ENCODE results near the gene TENM4.

The TENM4 gene

DNA sequence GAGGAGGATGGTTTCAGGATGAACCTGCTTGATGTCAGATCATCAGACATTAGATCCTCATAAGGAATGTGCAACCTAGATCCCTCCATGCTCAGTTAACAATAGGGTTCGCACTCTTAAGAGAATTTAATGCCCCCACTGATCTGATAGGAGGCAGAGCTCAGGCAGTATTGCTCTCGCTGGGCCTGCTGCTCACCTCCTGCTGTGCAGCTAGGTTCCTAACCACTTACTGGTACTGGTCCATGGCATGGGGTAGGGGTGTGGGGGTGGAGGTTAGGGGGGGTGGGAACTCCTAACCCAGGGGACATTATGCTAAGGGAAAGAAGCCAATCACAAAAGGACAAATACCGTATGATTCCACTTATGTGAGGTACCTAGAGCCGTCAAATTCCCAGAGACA lies 256.5 kb downstream of the TENM4 start:
- no peak for DNase-seq (ENCODE audit: low spot score)
- no peak for TF ChIP-seq CTCF (IDR thresholded peaks at IDR 0.05; ENCODE audit: extremely low read depth, missing control alignments)

DNA sequence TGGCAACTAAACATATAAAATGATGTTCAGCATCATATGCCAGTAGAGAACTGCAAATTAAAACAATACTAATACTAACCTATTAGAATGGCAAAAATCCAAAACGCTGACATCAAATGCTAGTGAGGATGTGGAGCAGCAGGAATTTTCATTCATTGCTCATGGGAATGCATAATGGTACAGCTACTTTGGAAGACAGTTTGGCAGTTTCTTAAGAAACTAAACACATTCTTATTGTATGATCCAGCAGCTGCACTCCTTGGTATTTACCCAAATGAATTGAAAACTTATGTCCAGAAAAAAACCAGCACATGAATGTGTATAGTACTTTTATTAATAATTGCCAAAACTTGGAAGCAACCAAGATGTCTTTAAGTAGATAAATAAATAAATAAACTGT lies 258.0 kb downstream of the TENM4 start:
- no peak for DNase-seq (ENCODE audit: low spot score)
- no peak for TF ChIP-seq CTCF (IDR thresholded peaks at IDR 0.05; ENCODE audit: extremely low read depth, missing control alignments)

GRCh38 chr11:79179087-79179486 lies 261.7 kb downstream of the TENM4 start:
- no peak for DNase-seq (ENCODE audit: low spot score)
- TF ChIP-seq CTCF (IDR thresholded peaks at IDR 0.05; ENCODE audit: extremely low read depth, missing control alignments) = no peak

DNA sequence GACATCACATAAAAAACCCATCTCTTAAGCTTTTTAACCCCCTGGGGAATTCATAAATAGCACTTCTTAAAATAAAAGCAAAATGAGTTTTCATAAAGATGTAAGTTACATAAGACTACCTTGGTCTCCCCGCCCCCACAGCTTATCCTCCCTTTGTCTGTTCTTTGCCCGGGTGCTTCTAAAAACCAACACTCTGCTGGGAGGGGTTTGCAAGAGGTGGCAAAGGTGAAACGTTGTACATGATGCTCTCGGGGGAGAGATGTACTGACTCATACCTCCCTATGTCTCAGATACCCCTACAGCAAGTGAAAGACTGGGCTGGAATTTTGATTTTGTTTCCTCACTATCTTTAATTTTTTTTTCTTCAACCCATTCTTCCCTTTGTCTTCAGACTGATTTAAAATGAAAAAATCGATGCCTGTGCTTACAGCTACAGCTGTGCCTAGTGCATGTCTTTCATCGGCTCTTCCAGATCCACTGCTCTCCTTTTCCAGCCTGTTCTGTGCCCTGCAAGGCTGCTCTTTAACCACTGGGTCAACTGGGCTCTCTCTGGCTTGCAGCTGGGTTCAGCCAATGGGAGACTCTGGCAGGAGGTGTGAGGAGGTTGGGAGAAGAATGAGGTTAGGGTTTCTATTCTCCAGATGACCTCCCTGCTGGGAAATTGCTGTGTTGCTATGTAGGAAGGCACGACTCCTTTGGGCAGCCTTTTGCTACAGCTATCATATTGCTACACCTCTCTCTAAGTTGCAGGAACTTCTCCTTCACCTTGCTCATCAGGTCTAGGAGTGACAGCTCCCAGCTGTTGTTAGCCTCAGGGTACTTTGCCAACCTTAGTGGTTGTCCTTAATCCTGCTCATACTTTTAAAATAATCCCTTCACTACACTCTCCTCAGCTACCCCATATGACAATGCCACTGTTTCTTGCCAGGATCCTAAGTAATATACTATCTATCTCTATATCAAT lies 266.5 kb downstream of the TENM4 start:
- no peak for TF ChIP-seq CTCF (IDR thresholded peaks at IDR 0.05; ENCODE audit: extremely low read depth, missing control alignments)
- DNase-seq (ENCODE audit: low spot score) = no peak

GRCh38 chr11:79173615-79174014 lies 267.2 kb downstream of the TENM4 start:
- no peak for TF ChIP-seq CTCF (IDR thresholded peaks at IDR 0.05; ENCODE audit: extremely low read depth, missing control alignments)
- DNase-seq (ENCODE audit: low spot score) = no peak

GRCh38 chr11:79170321-79170720 lies 270.5 kb downstream of the TENM4 start:
- TF ChIP-seq CTCF (IDR thresholded peaks at IDR 0.05; ENCODE audit: extremely low read depth, missing control alignments) = no peak
- DNase-seq (ENCODE audit: low spot score) = no peak

- TF ChIP-seq CTCF (IDR thresholded peaks at IDR 0.05; ENCODE audit: extremely low read depth, missing control alignments) = no peak
- no peak for DNase-seq (ENCODE audit: low spot score)
These were observed 272.2 kb downstream of the TENM4 start for GRCh38 chr11:79168530-79169110.

Data from GM20000 (cell line).